GM19239 (cell line): ENCODE data around the gene TMEM81.

Experiments used
- DNase-seq: peaks from one replicate; pipeline ENCODE4 v3.0.0; 2011; ENCODE audit warnings: low spot score; ENCODE audit not compliant: insufficient read length
- FAIRE-seq: peaks from 2 replicates; lab custom pipeline; 2011; peaks lifted over from hg19 to GRCh38; lab: Jason Lieb, UNC

TMEM81 gene

GRCh38 chr1:205041001-205041715 lies 43.1 kb downstream of the TMEM81 start:
- DNase-seq (no peak), FAIRE-seq (no peak)

GRCh38 chr1:205038132-205038786 lies 46.0 kb downstream of the TMEM81 start:
- DNase-seq (no peak), FAIRE-seq (no peak)

GRCh38 chr1:205037539-205037938 lies 46.7 kb downstream of the TMEM81 start:
- FAIRE-seq (no peak), DNase-seq (no peak)
